ENCODE results near the gene IGSF21. TPM values are rescaled to one million over a fixed set of nuclear protein-coding genes. Genes with fewer than 3 reads are reported as not detected.

Gene IGSF21
- total RNA-seq, 1 donor from 2014 or later, result 4.4 TPM

- Mint-ChIP-seq H3K36me3 (ENCODE audit: low read depth, unreplicated experiment) (no peaks in the 10 kb centered on the region), H3K4me1 (ENCODE audit: unreplicated experiment) (peaks cover 2% of the 10 kb centered on the region), H3K9me3 (ENCODE audit: unreplicated experiment) (no peaks in the 10 kb centered on the region), H3K27me3 (ENCODE audit: unreplicated experiment) (peaks cover 1% of the 10 kb centered on the region), H3K27ac (ENCODE audit: unreplicated experiment) (no peak overlapping the region), H3K4me3 (ENCODE audit: unreplicated experiment) (no peak overlapping the region)
- TF ChIP-seq, protein P1, sequence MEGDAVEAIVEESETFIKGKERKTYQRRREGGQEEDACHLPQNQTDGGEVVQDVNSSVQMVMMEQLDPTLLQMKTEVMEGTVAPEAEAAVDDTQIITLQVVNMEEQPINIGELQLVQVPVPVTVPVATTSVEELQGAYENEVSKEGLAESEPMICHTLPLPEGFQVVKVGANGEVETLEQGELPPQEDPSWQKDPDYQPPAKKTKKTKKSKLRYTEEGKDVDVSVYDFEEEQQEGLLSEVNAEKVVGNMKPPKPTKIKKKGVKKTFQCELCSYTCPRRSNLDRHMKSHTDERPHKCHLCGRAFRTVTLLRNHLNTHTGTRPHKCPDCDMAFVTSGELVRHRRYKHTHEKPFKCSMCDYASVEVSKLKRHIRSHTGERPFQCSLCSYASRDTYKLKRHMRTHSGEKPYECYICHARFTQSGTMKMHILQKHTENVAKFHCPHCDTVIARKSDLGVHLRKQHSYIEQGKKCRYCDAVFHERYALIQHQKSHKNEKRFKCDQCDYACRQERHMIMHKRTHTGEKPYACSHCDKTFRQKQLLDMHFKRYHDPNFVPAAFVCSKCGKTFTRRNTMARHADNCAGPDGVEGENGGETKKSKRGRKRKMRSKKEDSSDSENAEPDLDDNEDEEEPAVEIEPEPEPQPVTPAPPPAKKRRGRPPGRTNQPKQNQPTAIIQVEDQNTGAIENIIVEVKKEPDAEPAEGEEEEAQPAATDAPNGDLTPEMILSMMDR (IDR thresholded peaks at IDR 0.05; ENCODE audit: unreplicated experiment), result no peak
- DNase-seq (ENCODE audit: low spot score), result no peak
Observed at GRCh38 chr1:18188820-18189517, 81.4 kb downstream of the IGSF21 start.

GRCh38 chr1:18190598-18190997 is 83.0 kb downstream of the IGSF21 start:
- no peak overlapping the region for H3K4me3 Mint-ChIP-seq (ENCODE audit: unreplicated experiment)
- TF ChIP-seq, protein P1 (IDR thresholded peaks at IDR 0.05; ENCODE audit: unreplicated experiment), result no peak
- no peak for DNase-seq (ENCODE audit: low spot score)
- peaks cover 2% of the 10 kb centered on the region for H3K4me1 Mint-ChIP-seq (ENCODE audit: unreplicated experiment)
- no peaks in the 10 kb centered on the region for H3K9me3 Mint-ChIP-seq (ENCODE audit: unreplicated experiment)
- H3K27ac Mint-ChIP-seq (ENCODE audit: unreplicated experiment), result no peak overlapping the region
- H3K27me3 Mint-ChIP-seq (ENCODE audit: unreplicated experiment), result peaks cover 1% of the 10 kb centered on the region
- H3K36me3 Mint-ChIP-seq (ENCODE audit: low read depth, unreplicated experiment), result no peaks in the 10 kb centered on the region

- Mint-ChIP-seq H3K36me3 (ENCODE audit: low read depth, unreplicated experiment) (no peaks in the 10 kb centered on the region), H3K27me3 (ENCODE audit: unreplicated experiment) (peaks cover 1% of the 10 kb centered on the region), H3K4me1 (ENCODE audit: unreplicated experiment) (peaks cover 2% of the 10 kb centered on the region), H3K9me3 (ENCODE audit: unreplicated experiment) (no peaks in the 10 kb centered on the region), H3K4me3 (ENCODE audit: unreplicated experiment) (no peak overlapping the region), H3K27ac (ENCODE audit: unreplicated experiment) (no peak overlapping the region)
- TF ChIP-seq, protein P1 (IDR thresholded peaks at IDR 0.05; ENCODE audit: unreplicated experiment), result no peak
- no peak for DNase-seq (ENCODE audit: low spot score)
Observed at GRCh38 chr1:18191037-18191436, 83.4 kb downstream of the IGSF21 start.

GRCh38 chr1:18191481-18192155 is 84.0 kb downstream of the IGSF21 start:
- Mint-ChIP-seq H3K9me3 (ENCODE audit: unreplicated experiment) (no peaks in the 10 kb centered on the region), H3K4me3 (ENCODE audit: unreplicated experiment) (no peak overlapping the region), H3K36me3 (ENCODE audit: low read depth, unreplicated experiment) (no peaks in the 10 kb centered on the region), H3K27ac (ENCODE audit: unreplicated experiment) (no peak overlapping the region), H3K4me1 (ENCODE audit: unreplicated experiment) (peaks cover 2% of the 10 kb centered on the region), H3K27me3 (ENCODE audit: unreplicated experiment) (peaks cover 1% of the 10 kb centered on the region)
- TF ChIP-seq, protein P1 (IDR thresholded peaks at IDR 0.05; ENCODE audit: unreplicated experiment), result no peak
- DNase-seq (ENCODE audit: low spot score), result no peak

DNA sequence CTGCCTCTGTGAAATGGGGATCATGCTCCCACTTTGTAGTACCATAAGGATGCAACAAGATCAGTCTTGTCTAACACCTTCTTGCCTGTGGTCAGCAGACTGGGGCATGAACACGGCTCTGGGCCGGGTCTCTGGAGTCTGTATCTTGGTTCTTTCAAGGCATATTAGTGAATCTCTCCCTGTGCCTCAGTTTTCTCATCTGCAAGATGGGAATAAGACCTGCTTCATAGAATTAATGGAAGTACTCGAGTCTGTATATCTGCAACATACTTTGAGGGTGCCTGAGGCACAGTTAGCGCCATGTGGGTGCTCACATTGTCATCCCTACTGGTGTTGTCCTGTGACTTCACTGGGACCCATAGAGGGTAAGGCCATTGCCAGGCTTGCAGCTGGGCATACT is 84.6 kb downstream of the IGSF21 start:
- Mint-ChIP-seq H3K27me3 (ENCODE audit: unreplicated experiment) (peaks cover 1% of the 10 kb centered on the region), H3K9me3 (ENCODE audit: unreplicated experiment) (no peaks in the 10 kb centered on the region), H3K4me1 (ENCODE audit: unreplicated experiment) (peaks cover 2% of the 10 kb centered on the region), H3K36me3 (ENCODE audit: low read depth, unreplicated experiment) (no peaks in the 10 kb centered on the region), H3K4me3 (ENCODE audit: unreplicated experiment) (no peak overlapping the region), H3K27ac (ENCODE audit: unreplicated experiment) (no peak overlapping the region)
- TF ChIP-seq, protein P1 (IDR thresholded peaks at IDR 0.05; ENCODE audit: unreplicated experiment), result no peak
- no peak for DNase-seq (ENCODE audit: low spot score)
